Suprapubic skin (tissue), 4 donors: ENCODE results near the gene LDLRAD4. TPM values are rescaled to one million over a fixed set of nuclear protein-coding genes. Genes with fewer than 3 reads are reported as not detected.

Source experiments
- DNase-seq, 2 donors: peaks; one replicate each; pipeline ENCODE4 v3.0.0-alpha.2; 2019; ENCODE audit warnings: low spot score in 2 of 2
- H3K27ac ChIP-seq: fragments of 200-600 bp; sonication (generic); one replicate; pipeline ENCODE4 v1.5.1; 2019
- H3K27me3 ChIP-seq: fragments of 200-600 bp; sonication (generic); one replicate; pipeline ENCODE4 v1.5.1; 2019
- H3K36me3 ChIP-seq: fragments of 200-600 bp; sonication (generic); one replicate; pipeline ENCODE4 v1.5.1; 2019
- H3K4me1 ChIP-seq: fragments of 200-600 bp; sonication (generic); one replicate; pipeline ENCODE4 v1.5.1; 2019
- H3K4me3 ChIP-seq: fragments of 200-600 bp; sonication (generic); one replicate; pipeline ENCODE4 v1.5.1; 2019; ENCODE audit warnings: mild to moderate bottlenecking
- H3K9me3 ChIP-seq: fragments of 200-600 bp; sonication (generic); one replicate; pipeline ENCODE4 v1.5.1; 2019
- EP300 ChIP-seq: sonication (generic); formaldehyde crosslinking; IDR thresholded peaks from one replicate; pipeline ENCODE4 v1.6.1; 2017; ENCODE audit warnings: antibody characterized with exemption
- POLR2A ChIP-seq, 2 donors: fragments of 450-650 bp; IDR thresholded peaks; one replicate each; pipeline ENCODE4 v1.6.1; 2017; ENCODE audit warnings: antibody characterized with exemption in 2 of 2, mild to moderate bottlenecking in 2 of 2, moderate library complexity in 2 of 2
- POLR2AphosphoS5 ChIP-seq, 3 donors: sonication (generic); formaldehyde crosslinking; IDR thresholded peaks; one replicate each; pipeline ENCODE4 v1.6.1; 2017; ENCODE audit warnings: antibody characterized with exemption in 3 of 3
- WGBS: methylation state at CpG from one replicate; pipeline ENCODE4 v1.1.5; 2018; 5-methylcytosine and 5-hydroxymethylcytosine counted together
- total RNA-seq, 4 donors: library from RNA; depleted of rRNA; stranded (reverse); fragments of >200 nt; gene quantifications; one replicate each; pipeline ENCODE4 v1.1.0, GENCODE V29; 2016
- TF ChIP-seq, protein P1 (sequence below), 2 donors: fragments of 200-600 bp in 1 of 2; fragments of 450-650 bp in 1 of 2; sonication (generic) in 1 of 2; IDR thresholded peaks; one replicate each; pipeline ENCODE4 v1.5.1; 2016 to 2019; ENCODE audit warnings: antibody characterized with exemption in 2 of 2, mild to moderate bottlenecking in 1 of 2, moderate library complexity in 1 of 2

Gene LDLRAD4
- total RNA-seq, 4 donors from 2014 or later, result 10.1 to 31.6 (median 15.1) TPM

DNA sequence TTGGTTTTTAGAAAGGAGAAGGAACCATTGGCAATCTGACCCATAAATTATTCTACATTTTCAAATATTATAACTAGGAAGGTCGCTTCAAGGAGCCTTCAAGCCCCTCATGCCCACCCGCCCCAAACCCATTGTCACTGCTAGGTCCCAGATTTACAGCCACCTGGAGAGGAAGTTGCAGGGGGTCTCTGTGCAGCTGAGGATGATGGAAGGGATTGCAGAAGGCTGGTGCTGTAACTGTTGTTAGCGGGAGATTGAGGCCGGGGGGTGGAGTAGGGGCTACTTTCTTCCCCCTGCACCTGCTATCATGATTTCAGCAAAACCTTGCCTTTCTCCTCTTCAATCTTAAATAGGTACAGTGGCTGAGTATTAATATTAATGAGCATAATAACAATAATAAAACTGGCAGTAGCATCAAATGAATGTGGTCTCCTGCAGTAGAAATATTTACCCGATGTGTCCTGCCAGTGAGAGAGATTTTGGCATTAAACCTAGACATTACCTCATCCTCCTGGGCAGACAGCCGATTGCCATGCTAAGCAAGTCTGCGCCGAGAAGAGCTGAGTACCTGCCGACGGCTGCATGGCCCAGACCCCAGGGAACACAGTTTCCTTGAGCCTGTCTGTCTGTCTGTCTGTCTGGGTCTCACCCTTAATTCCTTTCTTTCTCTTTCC lies 282.4 kb downstream of the LDLRAD4 start:
- peak overlapping the region; percentile 35 for H3K4me3 ChIP-seq
- WGBS, result 24% methylated on average over 10 of the region's 10 CpGs
- H3K36me3 ChIP-seq, result peaks cover 10% of the 10 kb centered on the region
- H3K9me3 ChIP-seq, result no peaks in the 10 kb centered on the region
- H3K27me3 ChIP-seq, result no peaks in the 10 kb centered on the region
- no peak for TF ChIP-seq POLR2A (IDR thresholded peaks at IDR 0.05)
- TF ChIP-seq POLR2AphosphoS5 (IDR thresholded peaks at IDR 0.05), result no peak
- TF ChIP-seq, protein P1, sequence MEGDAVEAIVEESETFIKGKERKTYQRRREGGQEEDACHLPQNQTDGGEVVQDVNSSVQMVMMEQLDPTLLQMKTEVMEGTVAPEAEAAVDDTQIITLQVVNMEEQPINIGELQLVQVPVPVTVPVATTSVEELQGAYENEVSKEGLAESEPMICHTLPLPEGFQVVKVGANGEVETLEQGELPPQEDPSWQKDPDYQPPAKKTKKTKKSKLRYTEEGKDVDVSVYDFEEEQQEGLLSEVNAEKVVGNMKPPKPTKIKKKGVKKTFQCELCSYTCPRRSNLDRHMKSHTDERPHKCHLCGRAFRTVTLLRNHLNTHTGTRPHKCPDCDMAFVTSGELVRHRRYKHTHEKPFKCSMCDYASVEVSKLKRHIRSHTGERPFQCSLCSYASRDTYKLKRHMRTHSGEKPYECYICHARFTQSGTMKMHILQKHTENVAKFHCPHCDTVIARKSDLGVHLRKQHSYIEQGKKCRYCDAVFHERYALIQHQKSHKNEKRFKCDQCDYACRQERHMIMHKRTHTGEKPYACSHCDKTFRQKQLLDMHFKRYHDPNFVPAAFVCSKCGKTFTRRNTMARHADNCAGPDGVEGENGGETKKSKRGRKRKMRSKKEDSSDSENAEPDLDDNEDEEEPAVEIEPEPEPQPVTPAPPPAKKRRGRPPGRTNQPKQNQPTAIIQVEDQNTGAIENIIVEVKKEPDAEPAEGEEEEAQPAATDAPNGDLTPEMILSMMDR (IDR thresholded peaks at IDR 0.05), result no peak
- DNase-seq, result peak in 1 of 2 donors; percentile 69
- H3K27ac ChIP-seq, result peak overlapping the region; percentile 76
- H3K4me1 ChIP-seq, result peaks cover 33% of the 10 kb centered on the region

DNA sequence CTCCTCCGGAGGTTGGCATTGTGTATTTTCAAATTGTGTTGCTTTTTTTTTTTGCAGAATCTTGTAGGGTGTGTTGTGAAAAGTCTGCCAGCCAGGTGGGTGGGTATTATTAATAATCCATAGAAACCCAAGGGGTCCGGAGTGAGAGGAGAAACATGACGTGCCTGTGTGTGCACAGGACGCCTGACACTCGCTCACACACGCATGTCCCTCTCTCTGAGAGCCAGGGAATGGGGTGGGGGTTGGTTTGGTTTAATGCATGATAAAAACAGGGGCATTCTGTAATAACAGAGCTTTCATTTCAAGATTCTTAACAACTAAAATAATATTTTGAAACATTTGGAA lies 283.0 kb downstream of the LDLRAD4 start:
- H3K27ac ChIP-seq, result peak overlapping the region; percentile 1
- peak overlapping the region; percentile 10 for H3K4me3 ChIP-seq
- peaks cover 33% of the 10 kb centered on the region for H3K4me1 ChIP-seq
- no peaks in the 10 kb centered on the region for H3K27me3 ChIP-seq
- DNase-seq, result no peak
- TF ChIP-seq POLR2AphosphoS5 (IDR thresholded peaks at IDR 0.05) (no peak), EP300 (no peak), POLR2A (IDR thresholded peaks at IDR 0.05) (no peak)
- TF ChIP-seq, protein P1 (IDR thresholded peaks at IDR 0.05), result no peak
- peaks cover 10% of the 10 kb centered on the region for H3K36me3 ChIP-seq
- 44% methylated on average over 6 of the region's 6 CpGs for WGBS
- H3K9me3 ChIP-seq, result no peaks in the 10 kb centered on the region

DNA sequence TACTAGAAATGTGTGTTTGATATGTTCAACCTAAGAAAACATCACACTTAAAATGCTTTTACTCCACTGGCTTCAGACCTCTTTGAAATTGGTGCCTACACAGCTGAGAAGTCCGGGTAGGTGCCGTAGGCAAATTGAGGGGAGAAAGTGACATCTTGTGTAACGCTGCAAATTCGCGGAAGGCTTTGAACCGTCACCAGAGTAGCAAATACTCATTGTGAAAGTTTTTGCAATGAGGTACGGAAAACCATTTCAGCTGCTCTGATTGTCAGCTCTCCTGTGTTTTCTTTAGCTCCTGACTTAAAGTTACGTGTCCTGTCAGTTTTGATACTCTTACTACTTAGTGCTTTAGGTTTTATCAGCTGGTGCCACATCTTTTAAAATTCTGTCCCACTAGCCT lies 283.3 kb downstream of the LDLRAD4 start:
- H3K4me3 ChIP-seq, result peak overlapping the region; percentile 10
- H3K27me3 ChIP-seq, result no peaks in the 10 kb centered on the region
- H3K27ac ChIP-seq, result no peak overlapping the region
- peaks cover 10% of the 10 kb centered on the region for H3K36me3 ChIP-seq
- no peak for DNase-seq
- WGBS, result 54% methylated on average over 8 of the region's 8 CpGs
- H3K9me3 ChIP-seq, result no peaks in the 10 kb centered on the region
- H3K4me1 ChIP-seq, result peaks cover 33% of the 10 kb centered on the region
- TF ChIP-seq, protein P1 (IDR thresholded peaks at IDR 0.05), result no peak
- no peak for TF ChIP-seq POLR2AphosphoS5 (IDR thresholded peaks at IDR 0.05)
- TF ChIP-seq EP300, result no peak
- no peak for TF ChIP-seq POLR2A (IDR thresholded peaks at IDR 0.05)

DNA sequence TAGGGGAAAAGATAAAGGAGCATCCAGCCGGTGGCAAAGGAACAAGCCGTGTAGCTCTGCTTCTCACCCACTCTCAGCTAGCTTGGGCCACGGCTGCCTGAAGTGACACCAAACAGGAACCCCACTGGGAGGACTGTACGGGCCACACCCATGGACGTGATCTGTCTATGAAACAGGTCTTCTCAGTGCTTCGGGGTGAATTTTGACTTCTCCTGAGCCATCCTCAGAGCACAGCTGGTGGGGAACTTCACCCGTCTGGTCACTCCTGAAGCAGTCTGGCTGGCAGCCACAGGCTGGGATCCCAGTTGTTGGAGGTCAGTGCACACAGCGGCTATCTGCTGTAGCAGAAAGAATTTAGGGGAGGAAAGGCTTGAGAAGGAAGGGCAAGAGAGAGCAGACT lies 284.0 kb downstream of the LDLRAD4 start:
- TF ChIP-seq EP300 (no peak), POLR2A (IDR thresholded peaks at IDR 0.05) (no peak), POLR2AphosphoS5 (IDR thresholded peaks at IDR 0.05) (no peak)
- TF ChIP-seq, protein P1 (IDR thresholded peaks at IDR 0.05), result no peak
- peak overlapping the region; percentile 18 for H3K27ac ChIP-seq
- H3K4me3 ChIP-seq, result no peak overlapping the region
- H3K27me3 ChIP-seq, result no peaks in the 10 kb centered on the region
- peaks cover 33% of the 10 kb centered on the region for H3K4me1 ChIP-seq
- H3K36me3 ChIP-seq, result peaks cover 10% of the 10 kb centered on the region
- 65% methylated on average over 8 of the region's 8 CpGs for WGBS
- DNase-seq, result peak in 1 of 2 donors; percentile 77
- no peaks in the 10 kb centered on the region for H3K9me3 ChIP-seq

DNA sequence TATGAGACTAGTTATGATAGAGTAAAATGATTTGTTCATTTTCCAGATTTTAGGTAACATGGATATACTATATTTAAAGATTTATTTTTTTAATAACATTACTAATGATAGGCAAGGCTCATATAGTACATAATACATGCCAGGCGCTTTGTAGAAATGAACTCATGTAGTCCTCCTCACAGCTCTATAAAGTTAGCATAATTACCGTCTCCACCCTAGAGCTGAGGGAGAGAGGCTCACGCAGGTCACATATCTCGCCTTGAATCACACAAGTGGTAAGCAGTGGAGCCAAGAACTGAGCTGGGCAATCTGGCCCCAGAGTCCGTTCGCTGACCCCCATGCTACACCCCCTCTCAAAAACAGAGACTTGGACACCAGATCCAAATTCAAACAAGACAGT lies 285.3 kb downstream of the LDLRAD4 start:
- WGBS, result 34% methylated on average over 6 of the region's 6 CpGs
- no peaks in the 10 kb centered on the region for H3K9me3 ChIP-seq
- no peak for DNase-seq
- H3K27me3 ChIP-seq, result no peaks in the 10 kb centered on the region
- H3K36me3 ChIP-seq, result peaks cover 1% of the 10 kb centered on the region
- peaks cover 33% of the 10 kb centered on the region for H3K4me1 ChIP-seq
- H3K4me3 ChIP-seq, result no peak overlapping the region
- no peak for TF ChIP-seq POLR2A (IDR thresholded peaks at IDR 0.05)
- no peak overlapping the region for H3K27ac ChIP-seq
